NCI-H69 (cell line): ENCODE results near the gene CSH2.

ENCODE experiments used
- DNase-seq: peaks from one replicate; lab custom pipeline; 2025; lab: John Stamatoyannopoulos, UW

CSH2 gene

GRCh38 chr17:63855185-63855584 is 18.3 kb downstream of the CSH2 start:
- DNase-seq: no peak

GRCh38 chr17:63854709-63855108 is 18.8 kb downstream of the CSH2 start:
- DNase-seq: no peak

- no peak for DNase-seq
Measured at GRCh38 chr17:63853260-63853659, 20.2 kb downstream of the CSH2 start.

- no peak for DNase-seq
Measured at GRCh38 chr17:63850401-63850800, 23.1 kb downstream of the CSH2 start.

GRCh38 chr17:63848834-63849689 is 24.4 kb downstream of the CSH2 start:
- DNase-seq: peak; percentile 46

- no peak for DNase-seq
Measured at GRCh38 chr17:63847525-63848249, 25.8 kb downstream of the CSH2 start.

GRCh38 chr17:63845509-63845908 is 28.0 kb downstream of the CSH2 start:
- no peak for DNase-seq

GRCh38 chr17:63843910-63844677 is 29.4 kb downstream of the CSH2 start:
- DNase-seq: no peak

- peak; percentile 70 for DNase-seq
Measured at GRCh38 chr17:63843387-63843888, 30.0 kb downstream of the CSH2 start.

GRCh38 chr17:63842540-63843386 is 30.7 kb downstream of the CSH2 start, which contains the start of gene SMARCD2:
Gene SMARCD2 (minus strand): TSS chr17:63842685. CDS start chr17:63842674, 11 bp downstream.
- peak; percentile 100 for DNase-seq

- peak; percentile 82 for DNase-seq
Measured at GRCh38 chr17:63842173-63842539, 31.3 kb downstream of the CSH2 start.

GRCh38 chr17:63841350-63842172 is 31.9 kb downstream of the CSH2 start:
- DNase-seq: peak; percentile 62

GRCh38 chr17:63840591-63841349 is 32.7 kb downstream of the CSH2 start:
- DNase-seq: no peak

GRCh38 chr17:63838631-63839171 is 34.8 kb downstream of the CSH2 start:
- DNase-seq: peak; percentile 43

GRCh38 chr17:63837962-63838600 is 35.4 kb downstream of the CSH2 start:
- DNase-seq: no peak

- DNase-seq: no peak
Measured at GRCh38 chr17:63837480-63837879, 36.0 kb downstream of the CSH2 start.

GRCh38 chr17:63836811-63837210 is 36.7 kb downstream of the CSH2 start:
- DNase-seq: no peak

GRCh38 chr17:63835167-63835720 is 38.2 kb downstream of the CSH2 start:
- DNase-seq: no peak
